K562 (cell line): ENCODE data around the gene SDF4. TPM values are rescaled to one million over a fixed set of nuclear protein-coding genes. Genes with fewer than 3 reads are reported as not detected.

Experiments
- ARID4B ChIP-seq: sonication (generic); formaldehyde crosslinking; IDR thresholded peaks from 2 replicates; pipeline ENCODE4 v1.8.0; 2022; ENCODE audit warnings: mild to moderate bottlenecking, missing genetic modification reagents
- BRF1 ChIP-seq: IDR thresholded peaks from 3 replicates; pipeline ENCODE4 v1.6.1; 2011; ENCODE audit warnings: borderline replicate concordance, mild to moderate bottlenecking; ENCODE audit not compliant: insufficient read length; ENCODE audit errors: extremely low read depth
- DACH1 ChIP-seq: fragments of 450-650 bp; IDR thresholded peaks from 2 replicates; pipeline ENCODE4 v1.6.1; 2018; ENCODE audit not compliant: partially characterized antibody
- GABPB1 ChIP-seq: sonication (generic); formaldehyde crosslinking; IDR thresholded peaks from 2 replicates; pipeline ENCODE4 v1.8.0; 2022; ENCODE audit warnings: mild to moderate bottlenecking, missing genetic modification reagents
- KAT2B ChIP-seq: IDR thresholded peaks from one replicate; pipeline ENCODE4 v1.6.1; 2012; ENCODE audit warnings: low read depth, mild to moderate bottlenecking, control low read depth, inconsistent platforms, low read length, moderate library complexity
- KAT8 ChIP-seq: fragments of 450-650 bp; IDR thresholded peaks from 2 replicates; pipeline ENCODE4 v1.6.1; 2016; ENCODE audit warnings: low read depth, mild to moderate bottlenecking
- POLR2A ChIP-seq: fragments of 450-650 bp; conservative IDR thresholded peaks from 2 replicates; pipeline ENCODE4 v1.6.1; 2016
- PRMT5 ChIP-seq: sonication (generic); formaldehyde crosslinking; IDR thresholded peaks from 2 replicates; pipeline ENCODE4 v1.5.0; 2020; ENCODE audit warnings: missing genetic modification reagents
- PURB ChIP-seq: sonication (generic); formaldehyde crosslinking; IDR thresholded peaks from 2 replicates; pipeline ENCODE4 v1.9.0; 2021; ENCODE audit warnings: low read depth, mild to moderate bottlenecking, missing genetic modification reagents
- SNIP1 ChIP-seq: fragments of 450-650 bp; IDR thresholded peaks from 2 replicates; pipeline ENCODE4 v1.7.1; 2017; ENCODE audit warnings: low read depth, mild to moderate bottlenecking
- TGIF2 ChIP-seq: sonication (generic); formaldehyde crosslinking; IDR thresholded peaks from 2 replicates; pipeline ENCODE4 v1.8.1; 2022; ENCODE audit warnings: mild to moderate bottlenecking, missing genetic modification reagents, moderate library complexity
- ZBTB17 ChIP-seq: fragments of 450-650 bp; formaldehyde crosslinking; IDR thresholded peaks from 2 replicates; pipeline ENCODE4 v1.4.0; 2020; ENCODE audit warnings: mild to moderate bottlenecking
- ZBTB8A ChIP-seq: fragments of 450-650 bp; IDR thresholded peaks from 2 replicates; pipeline ENCODE4 v1.6.1; 2018; ENCODE audit warnings: mild to moderate bottlenecking, moderate library complexity; ENCODE audit not compliant: partially characterized antibody
- ZNF24 ChIP-seq: fragments of 450-650 bp; IDR thresholded peaks from 2 replicates; pipeline ENCODE4 v1.6.1; 2016
- ZNF274 ChIP-seq: IDR thresholded peaks from 2 replicates; pipeline ENCODE4 v1.6.1; 2011; ENCODE audit warnings: low read depth, mild to moderate bottlenecking, low read length, moderate library complexity, borderline replicate concordance
- ZNF644 ChIP-seq: fragments of 200-800 bp; sonication (Bioruptor generic); IDR thresholded peaks from 2 replicates; pipeline ENCODE4 v1.6.1; 2016; ENCODE audit warnings: low read depth, missing genetic modification characterization, missing compliant biosample characterization
- polyA plus RNA-seq, 8 experiments: library from polyadenylated mRNA; depleted of rRNA in 4 of 8; stranded (reverse) in 5 of 8; unstranded in 3 of 8; fragments of >200 nt; fragmentation: Nextera tagmentation in 2 of 8; fragmentation: Illumina TruSeq in 1 of 8; extraction: Ambion mirVana in 2 of 8; extraction: Trizol in 1 of 8; gene quantifications; 2 replicates each; pipeline versions ENCODE4 v1.2.1 to v1.2.3, GENCODE V29; 2011 to 2014; ENCODE audit warnings: inconsistent platforms in 1 of 8, missing spikeins in 1 of 8
- total RNA-seq, 7 experiments: library from RNA; depleted of rRNA in 6 of 7; stranded (reverse); fragments of >200 nt in 6 of 7; fragmentation: Illumina TruSeq in 2 of 7; extraction: Trizol in 2 of 7; gene quantifications; 2 replicates each; pipeline versions ENCODE4 v1.2.1 to v1.2.3, GENCODE V29; 2011 to 2021; ENCODE audit warnings: low replicate concordance in 1 of 7
- TF ChIP-seq, protein P1 (sequence below): sonication (generic); formaldehyde crosslinking; IDR thresholded peaks from 2 replicates; pipeline ENCODE4 v1.8.0; 2022; ENCODE audit warnings: missing genetic modification reagents, mild to moderate bottlenecking, moderate library complexity, borderline replicate concordance

SDF4 gene
- total and polyA plus RNA-seq, 9 of the 15 experiments (the other 6 are each of a cell fraction or from before 2014, with no cell fraction given), result 0.35 to 160 (median 65.2) TPM

GRCh38 chr1:1199961-1200875 is 31.6 kb downstream of the SDF4 start (continued):
- no peak for TF ChIP-seq TGIF2 (CRISPR knock-in tag)
- TF ChIP-seq ZBTB8A, result no peak
- TF ChIP-seq DACH1, result no peak
- TF ChIP-seq, protein P1, sequence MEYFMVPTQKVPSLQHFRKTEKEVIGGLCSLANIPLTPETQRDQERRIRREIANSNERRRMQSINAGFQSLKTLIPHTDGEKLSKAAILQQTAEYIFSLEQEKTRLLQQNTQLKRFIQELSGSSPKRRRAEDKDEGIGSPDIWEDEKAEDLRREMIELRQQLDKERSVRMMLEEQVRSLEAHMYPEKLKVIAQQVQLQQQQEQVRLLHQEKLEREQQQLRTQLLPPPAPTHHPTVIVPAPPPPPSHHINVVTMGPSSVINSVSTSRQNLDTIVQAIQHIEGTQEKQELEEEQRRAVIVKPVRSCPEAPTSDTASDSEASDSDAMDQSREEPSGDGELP, result no peak; the same call in 1 of the 2 replicates
- no peak for TF ChIP-seq KAT8
- TF ChIP-seq ZNF274, result no peak
- no peak for TF ChIP-seq PURB (CRISPR knock-in tag)
- no peak for TF ChIP-seq ZNF644 (tag)
- no peak for TF ChIP-seq POLR2A
- no peak for TF ChIP-seq ZNF24
- no peak for TF ChIP-seq KAT2B
- no peak for TF ChIP-seq GABPB1 (CRISPR knock-in tag)
- TF ChIP-seq ZBTB17, result no peak
- no peak for TF ChIP-seq BRF1
- no peak for TF ChIP-seq SNIP1
- no peak for TF ChIP-seq PRMT5
- TF ChIP-seq ARID4B (CRISPR knock-in tag), result peak; percentile 42
